ENCODE measurements around the gene NRG4. TPM values are rescaled to one million over a fixed set of nuclear protein-coding genes. Genes with fewer than 3 reads are reported as not detected.
"Not testable (repeated sequence)": the region's sequence is repeated elsewhere in the genome, so short reads cannot be mapped to it uniquely, and the experiment has no call there.

The NRG4 gene, protein sequence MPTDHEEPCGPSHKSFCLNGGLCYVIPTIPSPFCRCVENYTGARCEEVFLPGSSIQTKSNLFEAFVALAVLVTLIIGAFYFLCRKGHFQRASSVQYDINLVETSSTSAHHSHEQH
- not detected in 2 replicates for polyA plus RNA-seq (2014; cell fraction: cytosol; rRNA removed)
- polyA plus RNA-seq (2014; cell fraction: nucleus; rRNA removed): not detected in 2 replicates

DNA sequence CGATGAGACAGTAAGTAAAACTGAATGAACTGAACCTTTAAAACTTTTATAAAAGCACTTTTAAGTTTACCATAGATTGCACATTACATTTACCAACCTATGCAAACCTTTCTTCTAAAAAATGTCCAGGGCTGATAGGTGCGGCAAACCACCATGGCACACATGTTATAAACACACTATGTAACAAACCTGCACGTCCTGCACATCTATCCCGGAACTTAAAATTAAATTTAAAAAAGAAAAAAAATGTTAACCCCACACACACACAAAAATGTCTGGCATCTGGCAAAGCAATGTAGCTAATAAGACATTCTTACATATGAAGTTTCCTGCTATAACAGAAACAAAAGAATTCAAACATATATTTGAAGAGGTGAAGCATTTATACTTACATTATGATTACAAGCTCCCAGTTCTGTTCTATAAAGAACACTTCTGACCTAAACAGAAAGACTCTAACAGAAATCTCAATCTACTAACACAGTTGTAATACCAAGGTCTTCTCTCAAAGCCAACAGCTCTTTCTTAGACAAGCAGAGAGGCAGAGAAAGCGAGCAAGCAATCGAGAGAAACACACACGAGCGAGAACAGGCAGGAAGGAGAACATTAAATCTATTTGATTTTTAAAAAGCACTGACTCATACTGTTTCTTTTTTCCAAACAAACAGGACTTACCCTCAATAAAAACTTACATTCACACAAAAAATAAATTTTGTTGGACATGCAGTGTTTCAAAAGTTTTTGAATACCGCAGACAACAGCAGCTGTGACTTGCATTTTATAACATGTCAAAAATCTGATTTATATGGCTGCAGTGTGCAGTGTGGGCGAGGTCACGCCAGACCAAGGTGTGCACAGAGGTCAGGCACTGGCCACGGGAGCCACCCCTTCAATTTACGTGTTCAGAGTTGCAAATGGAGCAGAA lies at the start of gene NRG4:
NRG4 (minus strand) TSS at position 798 of the 925 bp plus-strand sequence. CDS start 1,194 bp downstream, outside the sequence.
- no peak for DNase-seq (ENCODE audit: low spot score)

DNA sequence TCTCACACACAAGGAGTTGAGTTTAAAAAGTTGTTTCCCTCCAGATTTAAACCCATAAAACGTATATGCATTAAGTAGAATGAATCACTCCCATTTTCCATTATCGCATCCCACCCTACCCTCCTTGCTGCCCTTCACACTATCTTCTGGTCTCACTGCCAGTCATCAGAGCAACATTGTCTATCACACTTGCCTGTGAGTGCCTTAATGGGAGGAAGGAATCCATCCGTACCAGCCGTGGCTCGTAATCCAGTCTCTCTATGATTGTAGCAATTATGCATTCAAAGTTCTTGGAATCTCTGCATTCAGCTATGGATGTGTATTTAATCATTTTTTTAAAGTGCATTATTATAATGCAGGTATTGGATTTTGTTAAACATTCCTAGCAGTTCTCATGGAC lies 49.5 kb upstream of the NRG4 start:
- no peak for DNase-seq (ENCODE audit: low spot score)

DNA sequence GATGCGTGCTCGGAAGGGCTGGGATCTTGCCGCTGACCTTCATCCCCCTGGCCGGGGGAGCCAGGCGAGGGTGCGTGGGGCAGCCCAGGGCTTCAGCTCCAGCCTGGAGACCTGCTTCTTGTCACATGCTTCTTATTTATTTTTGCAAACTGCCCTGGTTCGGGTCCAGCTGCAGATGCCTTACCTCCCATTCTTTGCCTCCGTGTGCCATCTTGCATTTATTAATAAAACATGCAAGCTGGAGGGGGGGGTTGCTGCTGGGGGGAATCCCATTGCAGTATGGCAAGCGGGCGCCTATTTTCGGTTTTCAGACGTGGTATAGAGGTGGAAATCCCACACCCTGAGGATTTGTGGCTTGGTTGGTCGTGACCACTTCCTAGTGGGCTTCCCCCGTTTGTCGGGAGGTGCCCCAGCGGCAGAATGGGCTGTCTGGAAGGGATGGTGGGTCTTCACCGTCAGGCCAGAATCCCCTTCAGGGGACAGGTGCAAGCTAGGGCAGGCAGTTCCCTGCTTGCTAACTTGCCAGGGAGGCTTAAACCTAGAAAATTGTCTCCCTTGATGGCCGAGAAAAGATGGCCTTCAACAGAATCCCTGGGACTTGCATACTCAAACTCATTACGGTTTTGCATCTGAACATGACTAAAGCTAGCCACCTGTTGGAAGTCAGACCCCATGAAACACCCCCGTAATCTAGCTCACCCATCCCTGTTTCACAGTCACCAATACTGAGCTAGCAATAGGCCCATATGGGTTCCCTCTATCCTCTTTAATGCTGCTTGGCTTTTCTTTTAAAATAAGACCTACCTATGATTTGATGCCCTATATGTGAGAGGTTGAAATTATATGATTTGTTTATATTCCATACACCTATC lies 48.1 kb upstream of the NRG4 start:
- no peak for DNase-seq (ENCODE audit: low spot score)

DNA sequence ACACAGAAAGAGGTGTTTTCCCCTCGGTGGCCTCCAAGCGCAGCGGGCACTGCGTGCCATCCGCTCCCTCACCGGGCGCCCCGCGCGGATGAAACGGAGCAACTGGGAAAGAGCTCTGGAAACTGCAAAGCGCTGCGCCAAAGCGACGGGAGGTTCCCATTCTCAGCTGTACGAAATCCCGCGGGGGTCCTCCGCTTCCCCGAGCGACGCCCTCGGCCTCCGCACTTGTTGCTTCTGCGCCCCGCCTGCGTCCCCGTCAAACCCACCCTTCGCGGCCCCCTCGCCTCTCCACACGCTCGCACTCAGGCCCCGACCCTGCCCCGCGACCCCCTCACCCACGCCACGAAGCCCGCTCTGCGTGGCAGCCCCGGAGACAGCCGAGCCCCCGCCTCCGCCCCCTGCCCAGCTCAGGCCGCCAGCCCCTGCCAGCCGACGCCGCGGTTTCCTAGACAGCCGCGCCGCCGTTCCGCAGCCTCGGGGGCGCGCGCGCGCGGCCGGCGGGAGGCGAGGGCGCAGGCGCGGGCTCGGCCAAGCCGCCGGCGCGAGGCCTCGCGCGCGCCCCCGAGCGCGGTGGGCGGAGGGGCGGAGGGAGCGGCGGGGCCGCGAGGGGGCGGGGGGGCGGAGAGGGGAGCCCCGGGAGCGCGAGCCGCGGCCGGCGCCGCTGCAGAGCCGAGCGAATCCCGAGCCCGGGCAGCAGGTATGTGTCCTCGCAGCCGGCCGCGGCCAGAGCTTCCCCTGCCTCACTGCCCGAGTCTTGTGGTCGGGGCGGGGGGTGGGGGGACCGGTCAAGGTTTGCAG lies 47.3 kb upstream of the NRG4 start, which contains the start of gene TMEM266:
TMEM266 (plus strand) TSS at position 666 of the 798 bp plus-strand sequence. CDS start 74,279 bp downstream, outside the sequence.
- DNase-seq (ENCODE audit: low spot score): peak; percentile 25

DNA sequence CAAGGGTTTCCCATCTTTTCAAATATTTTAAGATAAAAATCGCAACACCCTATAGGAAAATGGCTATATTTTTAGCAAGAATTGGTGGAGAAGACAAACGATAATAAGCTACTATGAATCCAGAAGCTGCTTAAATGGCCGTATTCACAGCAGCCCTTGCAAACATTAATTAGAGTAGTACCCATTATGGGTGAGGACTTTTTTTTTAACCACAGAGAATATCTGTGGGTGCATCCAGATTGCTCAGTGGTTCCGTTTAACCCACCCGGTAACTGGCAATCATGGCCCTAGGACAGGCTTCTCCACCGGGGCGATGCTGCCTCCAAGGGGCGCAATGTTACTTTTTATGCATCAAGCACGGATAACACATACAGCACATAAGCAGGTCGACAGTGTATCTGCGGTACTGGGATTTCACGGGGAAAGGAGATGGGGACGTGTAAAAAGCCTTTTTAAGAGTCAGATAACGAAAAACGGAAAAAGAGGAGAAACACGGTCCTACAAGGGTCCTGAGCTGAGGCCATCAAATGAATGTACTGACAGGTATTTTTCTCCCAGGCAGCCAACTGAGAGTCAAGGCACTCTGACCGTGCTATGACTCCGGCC lies 46.6 kb upstream of the NRG4 start:
- no peak for DNase-seq (ENCODE audit: low spot score)

DNA sequence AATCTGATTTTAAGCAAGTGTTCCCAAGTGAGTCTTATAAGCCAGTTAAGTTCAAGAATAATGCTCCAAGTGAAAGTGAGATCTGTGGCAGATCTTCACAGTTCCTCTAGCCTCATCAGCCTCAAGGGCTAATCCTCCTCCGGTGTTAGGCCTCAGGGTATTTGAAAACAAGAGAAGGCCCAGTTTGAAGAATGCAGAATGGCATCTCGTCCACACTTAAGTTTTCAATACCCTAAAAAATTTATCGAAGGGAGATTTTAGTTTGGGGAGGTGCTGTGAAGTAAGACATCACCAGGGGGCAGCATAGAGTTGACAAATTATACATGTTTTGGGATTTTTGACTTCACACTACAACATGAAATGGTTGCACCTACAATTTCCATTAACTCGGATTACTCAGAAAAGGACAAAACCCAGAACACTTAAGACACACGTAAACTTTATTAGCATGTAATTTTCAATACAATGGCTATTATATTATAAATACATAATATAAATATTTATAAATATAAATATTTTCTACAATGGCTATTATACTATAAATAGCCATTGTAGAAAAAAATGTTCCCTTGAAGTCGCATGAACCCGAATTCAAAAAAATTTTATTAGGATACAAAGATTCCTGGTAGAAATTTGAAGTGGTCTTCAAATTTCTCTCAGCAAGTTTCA lies 45.2 kb upstream of the NRG4 start:
- DNase-seq (ENCODE audit: low spot score): peak; percentile 33

DNA sequence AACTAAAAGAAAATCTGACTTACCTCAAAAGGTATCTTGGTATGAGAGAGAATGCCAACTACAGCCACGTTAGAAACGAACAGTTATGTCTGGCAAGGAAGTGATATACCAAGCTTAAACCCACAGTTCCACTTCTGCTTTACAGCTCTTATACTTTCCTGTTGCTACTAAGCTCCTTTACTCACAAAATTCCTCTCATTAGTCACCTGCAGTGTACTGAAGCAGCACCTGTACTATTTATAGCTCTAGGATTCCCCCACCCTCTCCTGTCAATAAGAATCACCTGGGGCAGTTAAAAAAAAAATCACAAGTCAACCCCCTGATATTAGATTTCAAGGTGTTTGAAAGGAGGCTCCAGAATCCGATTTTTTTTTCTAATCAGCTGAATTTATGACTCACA lies 44.7 kb upstream of the NRG4 start:
- no peak for DNase-seq (ENCODE audit: low spot score)

DNA sequence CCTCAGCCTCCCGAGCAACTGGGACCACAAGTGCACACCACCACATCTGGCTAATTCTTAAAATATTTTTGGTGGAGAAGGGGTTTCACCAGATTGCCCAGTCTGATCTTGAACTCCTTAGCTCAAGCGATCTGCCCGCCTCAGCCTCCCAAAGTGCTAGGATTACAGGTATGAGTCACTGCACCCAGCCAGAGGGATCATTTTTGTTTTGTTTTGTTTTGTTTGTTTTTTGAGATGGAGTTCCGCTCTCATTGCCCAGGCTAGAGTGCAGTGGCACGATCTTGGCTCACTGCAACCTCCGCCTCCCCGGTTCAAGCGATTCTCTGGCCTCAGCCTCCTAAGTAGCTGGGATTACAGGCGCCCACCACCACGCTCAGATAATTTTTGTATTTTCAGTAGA lies 42.0 kb upstream of the NRG4 start:
- not testable (repeated sequence) for DNase-seq (ENCODE audit: low spot score)

DNA sequence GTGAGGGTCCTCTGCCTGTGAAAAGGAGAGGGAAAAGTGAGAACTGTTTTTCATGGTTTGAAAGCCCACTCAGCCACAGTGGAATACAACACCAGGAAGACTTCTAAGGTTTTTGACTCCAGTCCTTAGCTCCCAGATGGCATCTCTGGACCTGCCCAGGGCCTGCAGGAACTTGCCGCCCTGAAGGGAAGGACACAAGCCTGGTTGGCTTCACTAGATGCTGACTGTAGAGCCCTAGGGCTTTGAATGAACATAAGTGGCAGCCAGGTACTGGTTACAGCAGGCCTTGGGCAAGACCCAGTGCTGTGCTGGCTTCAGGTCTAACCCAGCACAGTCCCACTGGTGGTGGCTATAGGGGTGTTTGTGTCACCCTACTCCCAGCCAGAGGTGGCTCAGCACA lies 26.3 kb upstream of the NRG4 start:
- DNase-seq (ENCODE audit: low spot score): no peak

DNA sequence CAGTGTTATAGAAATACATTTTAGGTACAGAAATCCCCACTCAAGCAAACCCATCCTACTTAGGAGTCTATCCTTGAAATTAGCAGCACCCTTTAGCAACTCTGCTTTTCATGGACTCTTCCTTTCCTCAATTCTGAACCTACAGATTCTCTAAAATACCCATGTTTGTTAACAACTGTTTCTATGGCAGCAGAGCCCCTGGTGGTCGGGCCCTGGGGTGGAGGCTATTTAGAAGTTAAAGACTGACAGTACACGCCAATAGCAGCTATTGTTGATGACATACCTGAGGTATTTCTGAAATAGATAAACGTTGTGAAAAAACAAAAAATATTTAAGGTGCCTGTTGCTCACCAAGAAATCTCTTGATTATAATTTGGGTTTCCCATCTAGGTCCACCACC lies 23.4 kb upstream of the NRG4 start:
- DNase-seq (ENCODE audit: low spot score): no peak

DNA sequence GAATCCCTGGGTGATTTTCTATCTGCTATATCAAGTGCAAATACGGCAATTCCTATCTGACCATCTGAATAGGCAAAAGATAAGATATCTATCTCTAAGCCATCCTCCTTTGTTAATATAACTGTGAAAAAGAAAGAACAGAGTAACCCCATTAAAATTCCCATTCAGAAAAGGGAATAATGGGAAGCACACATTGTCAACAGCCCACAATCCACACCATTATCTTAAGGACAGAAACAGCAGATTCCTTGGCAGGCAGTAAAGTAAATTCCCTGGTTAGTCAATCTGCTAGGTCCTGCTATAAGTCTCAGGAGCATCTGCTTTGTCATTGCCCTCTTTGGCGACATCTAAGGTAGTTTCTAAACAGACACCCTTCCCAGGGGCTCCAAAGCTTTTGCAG lies 21.9 kb upstream of the NRG4 start:
- DNase-seq (ENCODE audit: low spot score): no peak

DNA sequence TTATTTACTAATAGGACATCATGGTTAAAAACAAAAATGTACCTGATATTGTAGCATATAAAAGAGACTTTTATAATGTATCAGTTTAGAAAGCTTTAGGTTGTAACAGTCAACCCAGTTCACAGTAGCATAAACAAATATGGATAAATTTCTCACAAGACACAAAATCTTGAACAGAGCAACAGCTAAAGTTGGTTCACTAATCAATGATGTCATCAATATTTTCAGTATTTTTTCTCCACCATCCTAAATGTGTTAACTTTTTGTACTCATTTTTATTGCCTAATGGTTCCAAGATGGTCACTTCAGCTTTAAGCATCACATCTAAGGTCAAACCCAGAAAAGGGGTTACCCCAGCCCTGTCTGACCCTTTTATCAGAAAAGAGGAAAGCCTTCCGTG lies 21.2 kb upstream of the NRG4 start:
- DNase-seq (ENCODE audit: low spot score): no peak

DNA sequence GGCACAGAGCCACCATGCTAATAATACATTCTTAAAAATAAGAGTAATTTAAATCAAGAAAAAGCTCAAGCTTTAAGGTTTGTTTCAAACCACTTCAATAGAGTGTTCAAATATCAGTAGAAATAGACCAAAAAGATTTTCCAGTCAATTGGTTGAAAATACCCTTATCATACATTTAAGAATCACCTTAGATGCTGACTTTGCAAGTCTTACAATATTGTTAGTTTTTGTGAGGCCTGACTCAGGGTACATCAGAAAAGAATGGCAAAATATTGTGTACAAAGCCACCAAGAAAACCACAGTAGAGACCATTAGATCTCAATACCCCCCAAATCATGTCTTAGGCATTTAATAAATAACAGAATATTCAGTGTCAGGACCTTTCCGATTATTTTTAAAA lies 19.8 kb upstream of the NRG4 start:
- DNase-seq (ENCODE audit: low spot score): no peak

DNA sequence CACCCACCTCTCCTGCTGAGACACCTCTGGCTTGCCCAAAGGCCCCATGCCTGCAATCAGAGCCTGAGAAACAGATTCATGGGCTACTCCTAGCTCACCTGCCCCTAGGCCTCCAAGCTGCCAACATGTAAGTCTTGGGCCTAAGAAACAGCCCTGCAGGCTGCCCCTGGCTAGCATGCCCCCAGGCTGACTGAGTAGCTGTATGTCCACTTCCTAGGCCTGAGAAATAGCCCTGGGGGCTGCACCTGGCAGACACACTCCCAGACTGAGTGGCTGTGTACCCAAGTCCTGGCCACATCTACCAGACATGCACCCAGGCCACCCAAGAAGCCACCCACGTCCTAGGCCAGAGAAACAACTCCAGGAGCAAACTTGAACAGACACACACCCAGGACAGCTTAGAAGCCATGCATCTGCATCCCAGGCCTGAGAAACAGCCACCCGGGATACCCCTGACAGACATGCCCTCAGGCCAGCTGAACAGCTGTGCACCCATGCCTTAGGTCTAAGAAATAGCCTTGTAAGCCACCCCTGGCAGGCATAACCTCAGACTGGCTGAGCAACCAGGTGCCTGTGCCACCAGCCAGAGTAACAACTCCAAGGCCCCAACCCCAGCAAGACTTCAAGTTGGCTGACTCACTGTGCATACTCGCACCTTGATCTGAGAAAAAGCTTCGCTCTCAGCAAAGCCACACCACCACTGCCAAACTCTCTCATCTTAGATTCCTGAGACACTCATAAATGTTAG lies 12.0 kb upstream of the NRG4 start:
- DNase-seq (ENCODE audit: low spot score): no peak

DNA sequence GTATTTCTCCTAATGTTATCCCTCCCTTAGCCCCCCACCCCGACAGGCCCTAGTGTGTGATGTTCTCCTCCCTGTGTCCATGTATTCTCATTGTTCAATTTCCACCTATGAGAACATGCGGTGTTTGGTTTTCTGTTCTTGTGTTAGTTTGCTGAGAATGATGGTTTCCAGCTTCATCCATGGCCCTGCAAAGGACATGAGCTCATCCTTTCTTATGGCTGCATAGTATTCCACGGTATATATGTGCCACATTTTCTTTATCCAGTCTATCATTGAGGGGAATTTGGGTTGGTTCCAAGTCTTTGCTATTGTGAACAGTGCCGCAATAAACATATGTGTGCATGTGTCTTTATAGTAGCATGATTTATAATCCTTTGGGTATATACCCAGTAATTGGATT lies 1.2 kb upstream of the NRG4 start:
- not testable (repeated sequence) for DNase-seq (ENCODE audit: low spot score)

DNA sequence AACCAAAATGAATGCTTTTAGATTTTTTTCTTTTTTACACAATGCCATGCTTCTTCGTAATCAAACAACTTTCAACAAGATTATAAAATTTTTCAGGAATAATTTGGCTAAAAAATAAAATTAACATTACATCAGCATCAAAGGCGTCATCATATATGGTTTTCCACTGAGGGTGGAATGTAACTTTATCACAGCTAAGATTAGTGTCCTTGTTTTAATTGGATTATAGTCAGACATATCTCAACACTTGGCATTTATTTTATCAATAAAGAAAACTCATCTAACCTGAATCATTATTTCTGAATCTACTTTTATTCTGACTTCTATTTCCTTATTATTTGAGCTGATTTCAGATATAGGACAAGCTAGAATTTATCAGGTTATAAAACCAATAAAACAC lies 1.6 kb downstream of the NRG4 start:
- no peak for DNase-seq (ENCODE audit: low spot score)

DNA sequence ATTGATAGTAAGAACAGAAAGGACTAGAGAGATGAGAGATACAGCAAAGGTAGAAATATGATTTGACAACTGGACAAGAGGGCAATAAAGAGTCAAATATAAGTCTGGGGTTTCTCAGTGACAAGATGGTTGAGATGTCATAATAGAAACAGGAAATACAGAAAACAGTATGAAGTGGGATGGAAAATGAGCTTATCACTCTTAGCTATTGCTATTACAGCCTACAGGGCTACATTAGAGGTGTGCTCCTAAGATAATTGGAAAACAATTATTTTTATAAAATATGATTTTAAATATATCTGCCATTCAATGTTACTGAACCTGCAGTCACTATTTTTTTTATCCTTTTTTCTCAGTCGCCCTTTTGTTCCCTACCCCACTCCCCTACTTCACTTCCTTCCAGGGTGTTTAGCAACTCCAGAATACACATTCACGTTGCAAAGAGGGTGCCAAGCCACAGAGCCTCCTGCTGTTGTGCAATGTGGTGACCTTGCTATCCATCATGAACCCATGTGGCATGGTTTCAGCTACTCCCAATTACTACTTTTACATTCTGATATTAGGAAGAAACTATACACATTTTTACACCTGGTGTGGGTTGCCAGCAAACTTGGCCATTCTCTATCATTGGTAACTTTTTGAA lies 6.0 kb downstream of the NRG4 start:
- DNase-seq (ENCODE audit: low spot score): no peak

DNA sequence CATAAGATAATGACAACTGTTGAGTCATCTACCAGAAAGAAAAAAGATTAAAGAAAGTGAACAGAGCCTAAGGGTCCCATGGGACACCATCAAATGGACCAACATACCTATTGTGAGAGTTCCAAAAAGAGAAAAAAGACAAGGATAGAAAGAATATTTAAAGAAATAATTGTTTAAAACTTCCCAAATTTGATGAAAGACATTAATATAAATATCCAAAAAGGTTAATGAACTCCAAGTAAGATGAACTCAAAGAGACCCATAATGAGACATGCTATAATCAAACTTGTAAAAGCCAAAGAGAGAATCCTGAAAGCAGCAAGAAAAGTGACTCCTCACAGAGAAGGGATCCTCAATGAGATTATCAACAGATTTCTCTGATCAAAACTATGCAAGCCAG lies 8.9 kb downstream of the NRG4 start:
- DNase-seq (ENCODE audit: low spot score): no peak

DNA sequence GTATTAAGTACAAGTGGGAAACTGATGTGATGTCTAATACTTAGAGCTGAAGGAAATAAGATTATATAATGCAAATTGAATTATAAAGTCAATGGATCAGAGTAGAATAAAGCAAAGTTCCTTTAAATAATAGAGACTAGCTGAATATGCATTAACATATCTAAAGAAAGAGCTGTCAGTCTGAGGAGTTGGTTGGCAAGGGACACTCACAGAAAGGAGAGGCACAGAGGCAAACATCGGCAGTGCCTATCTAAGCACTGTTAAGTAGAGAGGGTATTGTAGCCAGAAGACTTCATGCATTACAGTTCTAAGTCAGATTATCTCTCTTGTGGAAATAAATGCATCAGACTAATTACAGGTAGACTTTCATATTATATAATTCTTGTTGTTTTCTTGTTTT lies 16.6 kb downstream of the NRG4 start:
- DNase-seq (ENCODE audit: low spot score): no peak

Data from SK-N-DZ (cell line).